Left hindlimb (tissue), 1 donor: ENCODE measurements around the gene STARD7.
A peak's percentile ranks its signal among the peaks of the same experiment; 100 is the strongest.
"Not testable (repeated sequence)": the region's sequence is repeated elsewhere in the genome, so short reads cannot be mapped to it uniquely, and the experiment has no call there.

Experiments
- DNase-seq: peaks from one replicate; pipeline ENCODE4 v3.0.0-alpha.2; 2018

STARD7 gene

GRCh38 chr2:96208143-96209010, at the start of gene STARD7:
STARD7 (minus strand) TSS chr2:96208827; CDS start chr2:96208434, 393 bp downstream.
- DNase-seq, result peak; percentile 98

GRCh38 chr2:96257744-96258143, 49.1 kb upstream of the STARD7 start:
- DNase-seq, result not testable (repeated sequence)

GRCh38 chr2:96256611-96257113, 48.0 kb upstream of the STARD7 start:
- DNase-seq, result no peak

- no peak for DNase-seq
Observed at GRCh38 chr2:96254571-96254970, 45.9 kb upstream of the STARD7 start.

GRCh38 chr2:96253006-96253405, 44.4 kb upstream of the STARD7 start:
- DNase-seq, result no peak

GRCh38 chr2:96252526-96252925, 43.9 kb upstream of the STARD7 start:
- DNase-seq, result no peak

- peak; percentile 67 for DNase-seq
Observed at GRCh38 chr2:96251721-96252292, 43.2 kb upstream of the STARD7 start.

GRCh38 chr2:96250188-96250587, 41.6 kb upstream of the STARD7 start:
- DNase-seq, result no peak

GRCh38 chr2:96249654-96250053, 41.0 kb upstream of the STARD7 start:
- no peak for DNase-seq

GRCh38 chr2:96248624-96249023, 40.0 kb upstream of the STARD7 start:
- DNase-seq, result no peak

- DNase-seq, result no peak
Observed at GRCh38 chr2:96247896-96248295, 39.3 kb upstream of the STARD7 start.

GRCh38 chr2:96247009-96247408, 38.4 kb upstream of the STARD7 start:
- no peak for DNase-seq

- DNase-seq, result no peak
Observed at GRCh38 chr2:96245609-96246390, 37.2 kb upstream of the STARD7 start.

GRCh38 chr2:96243843-96244242, 35.2 kb upstream of the STARD7 start:
- no peak for DNase-seq

GRCh38 chr2:96241900-96242611, 33.4 kb upstream of the STARD7 start:
- DNase-seq, result no peak

- DNase-seq, result no peak
Observed at GRCh38 chr2:96241227-96241626, 32.6 kb upstream of the STARD7 start.

GRCh38 chr2:96240341-96241038, 31.9 kb upstream of the STARD7 start:
- no peak for DNase-seq

- no peak for DNase-seq
Observed at GRCh38 chr2:96239745-96240264, 31.2 kb upstream of the STARD7 start.

- DNase-seq, result no peak
Observed at GRCh38 chr2:96239091-96239490, 30.5 kb upstream of the STARD7 start.

GRCh38 chr2:96238266-96238665, 29.6 kb upstream of the STARD7 start:
- no peak for DNase-seq

GRCh38 chr2:96236882-96237281, 28.3 kb upstream of the STARD7 start:
- no peak for DNase-seq

- DNase-seq, result no peak
Observed at GRCh38 chr2:96233880-96234316, 25.3 kb upstream of the STARD7 start.
